Natural killer cell (primary cell): ENCODE data around the gene SMAD5. TPM values are rescaled to one million over a fixed set of nuclear protein-coding genes. Genes with fewer than 3 reads are reported as not detected.

Source experiments
- ATAC-seq, 3 donors: fragments of 150-1000 bp in 2 of 3; fragments of 200-7000 bp in 1 of 3; cut with Tn5 transposase; 1 replicate in 1 of 3; 2 replicates in 2 of 3; pipeline ENCODE4 v1.10.0; 2021; ENCODE audit warnings: mild to moderate bottlenecking in 2 of 3, moderate library complexity in 2 of 3
- DNase-seq, 2 donors: peaks; one replicate each; pipeline versions ENCODE4 v3.0.0 to v3.0.0-alpha.2; 2013 to 2021; ENCODE audit warnings: mixed read lengths in 1 of 2
- H3K27ac ChIP-seq: one replicate; pipeline ENCODE4 v1.5.1; 2013; ENCODE audit warnings: mild to moderate bottlenecking, low read length
- H3K27me3 ChIP-seq: one replicate; pipeline ENCODE4 v1.6.1; 2013; ENCODE audit warnings: low read length; ENCODE audit not compliant: control insufficient read depth, insufficient read depth
- H3K36me3 ChIP-seq: one replicate; pipeline ENCODE4 v1.6.1; 2013; ENCODE audit warnings: low read length; ENCODE audit not compliant: control insufficient read depth, insufficient read depth
- H3K4me1 ChIP-seq: one replicate; pipeline ENCODE4 v1.6.1; 2013; ENCODE audit warnings: low read length; ENCODE audit not compliant: control insufficient read depth, insufficient read depth
- H3K4me3 ChIP-seq: one replicate; pipeline ENCODE4 v1.5.1; 2013; ENCODE audit warnings: low read length
- H3K9me3 ChIP-seq: one replicate; pipeline ENCODE4 v1.6.1; 2013; ENCODE audit warnings: low read length; ENCODE audit not compliant: control insufficient read depth, insufficient read depth
- H3K27ac Mint-ChIP-seq, 2 donors: one replicate each; pipeline ENCODE4 v1.8.0; 2022; ENCODE audit warnings: mild to moderate bottlenecking in 2 of 2, mixed read lengths in 2 of 2, moderate library complexity in 1 of 2
- H3K27me3 Mint-ChIP-seq, 2 donors: one replicate each; pipeline ENCODE4 v1.8.0; 2022; ENCODE audit warnings: low read depth in 2 of 2, mixed read lengths in 2 of 2
- H3K36me3 Mint-ChIP-seq: one replicate; pipeline ENCODE4 v1.8.0; 2022; ENCODE audit warnings: mixed read lengths
- H3K4me1 Mint-ChIP-seq, 2 donors: one replicate each; pipeline ENCODE4 v1.8.0; 2022; ENCODE audit warnings: mixed read lengths in 2 of 2
- H3K4me3 Mint-ChIP-seq: one replicate; pipeline ENCODE4 v1.8.0; 2022; ENCODE audit warnings: mild to moderate bottlenecking, moderate library complexity, mixed read lengths
- H3K9me3 Mint-ChIP-seq, 2 donors: one replicate each; pipeline ENCODE4 v1.8.0; 2022; ENCODE audit warnings: mixed read lengths in 2 of 2
- WGBS: methylation state at CpG from one replicate; pipeline ENCODE4 v1.1.7; 2013; ENCODE audit warnings: missing lambda C conversion rate; ENCODE audit not compliant: insufficient coverage; 5-methylcytosine and 5-hydroxymethylcytosine counted together
- intact Hi-C: fragments of 100-400 bp; cut with micrococcal nuclease; formaldehyde crosslinking; loops from one replicate; pipeline ENCODE4 v1.14.2; 2022
- total RNA-seq, 4 donors: library from RNA; stranded (reverse); fragments of 120-200 nt in 1 of 4; gene quantifications; one replicate each; pipeline versions ENCODE4 v1.2.3 to v1.2.4, GENCODE V29; 2013 to 2022
- TF ChIP-seq, protein P1 (sequence below): fragments of 200-600 bp; IDR thresholded peaks from one replicate; pipeline ENCODE4 v1.8.0; 2022; ENCODE audit warnings: antibody characterized with exemption

The SMAD5 gene
- total RNA-seq, 3 donors from 2014 or later (not counting 1 experiment from before 2014, with no cell fraction given) = 44.0 to 60.1 (median 54.1) TPM

DNA sequence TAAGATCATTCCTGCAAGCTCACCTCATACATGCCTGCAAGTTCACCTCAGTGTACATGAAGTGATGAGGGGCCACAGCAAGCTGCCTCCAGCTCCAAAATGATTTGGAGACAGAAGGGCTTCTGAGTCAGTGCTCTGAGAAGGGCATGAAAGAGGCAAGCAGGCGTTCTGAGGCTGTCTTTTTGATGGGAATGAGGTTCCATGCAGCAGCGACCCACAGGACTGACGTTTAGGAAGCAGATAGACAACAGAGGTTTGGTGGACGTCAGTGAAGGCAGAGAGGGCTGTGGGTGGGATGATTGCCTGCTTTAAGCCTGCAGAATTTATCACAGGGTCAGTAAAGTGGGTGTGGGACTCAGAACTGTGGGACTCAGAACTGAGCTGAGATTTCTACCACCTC lies 69.2 kb downstream of the SMAD5 start:
- Mint-ChIP-seq H3K4me1 (no peaks in the 10 kb centered on the region), H3K36me3 (no peaks in the 10 kb centered on the region), H3K9me3 (no peaks in the 10 kb centered on the region), H3K4me3 (no peak overlapping the region), H3K27ac (no peak overlapping the region), H3K27me3 (peaks cover 21 to 27% of the 10 kb centered on the region in 2 donors)
- 66% methylated on average over 4 of the region's 4 CpGs for whole genome bisulfite sequencing
- DNase-seq (no peak), ATAC-seq (no peak)
- Histone ChIP-seq H3K4me3 (no peak overlapping the region), H3K9me3 (no peaks in the 10 kb centered on the region), H3K36me3 (no peaks in the 10 kb centered on the region), H3K27ac (no peak overlapping the region), H3K27me3 (no peaks in the 10 kb centered on the region), H3K4me1 (no peaks in the 10 kb centered on the region)
- TF ChIP-seq, protein P1, sequence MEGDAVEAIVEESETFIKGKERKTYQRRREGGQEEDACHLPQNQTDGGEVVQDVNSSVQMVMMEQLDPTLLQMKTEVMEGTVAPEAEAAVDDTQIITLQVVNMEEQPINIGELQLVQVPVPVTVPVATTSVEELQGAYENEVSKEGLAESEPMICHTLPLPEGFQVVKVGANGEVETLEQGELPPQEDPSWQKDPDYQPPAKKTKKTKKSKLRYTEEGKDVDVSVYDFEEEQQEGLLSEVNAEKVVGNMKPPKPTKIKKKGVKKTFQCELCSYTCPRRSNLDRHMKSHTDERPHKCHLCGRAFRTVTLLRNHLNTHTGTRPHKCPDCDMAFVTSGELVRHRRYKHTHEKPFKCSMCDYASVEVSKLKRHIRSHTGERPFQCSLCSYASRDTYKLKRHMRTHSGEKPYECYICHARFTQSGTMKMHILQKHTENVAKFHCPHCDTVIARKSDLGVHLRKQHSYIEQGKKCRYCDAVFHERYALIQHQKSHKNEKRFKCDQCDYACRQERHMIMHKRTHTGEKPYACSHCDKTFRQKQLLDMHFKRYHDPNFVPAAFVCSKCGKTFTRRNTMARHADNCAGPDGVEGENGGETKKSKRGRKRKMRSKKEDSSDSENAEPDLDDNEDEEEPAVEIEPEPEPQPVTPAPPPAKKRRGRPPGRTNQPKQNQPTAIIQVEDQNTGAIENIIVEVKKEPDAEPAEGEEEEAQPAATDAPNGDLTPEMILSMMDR = no peak
- intact Hi-C loops = no loop called here

GRCh38 chr5:136202469-136203205 lies 70.0 kb downstream of the SMAD5 start:
- DNase-seq = no peak
- Histone ChIP-seq H3K27ac (no peak overlapping the region), H3K4me1 (no peaks in the 10 kb centered on the region), H3K36me3 (no peaks in the 10 kb centered on the region), H3K9me3 (no peaks in the 10 kb centered on the region), H3K4me3 (no peak overlapping the region), H3K27me3 (no peaks in the 10 kb centered on the region)
- Mint-ChIP-seq H3K27ac (no peak overlapping the region), H3K27me3 (peaks cover 19 to 27% of the 10 kb centered on the region in 2 donors), H3K36me3 (no peaks in the 10 kb centered on the region), H3K4me1 (no peaks in the 10 kb centered on the region), H3K4me3 (no peak overlapping the region), H3K9me3 (no peaks in the 10 kb centered on the region)
- TF ChIP-seq, protein P1 = no peak
- intact Hi-C loops = no loop called here
- 36% methylated on average over 13 of the region's 13 CpGs for WGBS
- no peak for ATAC-seq

GRCh38 chr5:136203303-136203922 lies 70.8 kb downstream of the SMAD5 start:
- H3K36me3 ChIP-seq = no peaks in the 10 kb centered on the region
- DNase-seq = no peak
- intact Hi-C loops = no loop called here
- H3K4me1 ChIP-seq = no peaks in the 10 kb centered on the region
- no peak for ATAC-seq
- H3K36me3 Mint-ChIP-seq = no peaks in the 10 kb centered on the region
- H3K27ac Mint-ChIP-seq = no peak overlapping the region
- no peaks in the 10 kb centered on the region for H3K4me1 Mint-ChIP-seq
- peaks cover 19 to 27% of the 10 kb centered on the region in 2 donors for H3K27me3 Mint-ChIP-seq
- H3K4me3 Mint-ChIP-seq = no peak overlapping the region
- H3K27me3 ChIP-seq = no peaks in the 10 kb centered on the region
- H3K9me3 ChIP-seq = no peaks in the 10 kb centered on the region
- no peaks in the 10 kb centered on the region for H3K9me3 Mint-ChIP-seq
- TF ChIP-seq, protein P1 = no peak
- no peak overlapping the region for H3K27ac ChIP-seq
- no peak overlapping the region for H3K4me3 ChIP-seq
- WGBS = 88% methylated on average over 5 of the region's 6 CpGs
